H9 (cell line): ENCODE measurements around the gene CD86. TPM values are rescaled to one million over a fixed set of nuclear protein-coding genes. Genes with fewer than 3 reads are reported as not detected.

Experiments used
- DNase-seq: peaks from one replicate; pipeline ENCODE4 v3.0.0-alpha.2; 2017
- H2AFZ ChIP-seq: one replicate; pipeline ENCODE4 v1.6.1; 2013; ENCODE audit warnings: mild to moderate bottlenecking, low read length, control low read depth, moderate library complexity
- H2AK5ac ChIP-seq: 2 replicates; pipeline ENCODE4 v1.6.1; 2013; ENCODE audit warnings: low read length, control low read depth, mixed read lengths; ENCODE audit not compliant: insufficient read length
- H2BK120ac ChIP-seq: one replicate; pipeline ENCODE4 v1.6.1; 2013; ENCODE audit warnings: low read depth, mild to moderate bottlenecking, low read length, control low read depth, inconsistent platforms; ENCODE audit not compliant: poor library complexity, severe bottlenecking
- H2BK12ac ChIP-seq: 2 replicates; pipeline ENCODE4 v1.6.1; 2013; ENCODE audit warnings: low read length, control low read depth, mixed read lengths, low read depth; ENCODE audit not compliant: insufficient read length
- H2BK15ac ChIP-seq: 2 replicates; pipeline ENCODE4 v1.6.1; 2013; ENCODE audit warnings: low read depth, low read length, control low read depth
- H2BK20ac ChIP-seq: one replicate; pipeline ENCODE4 v1.6.1; 2013; ENCODE audit warnings: low read depth, mild to moderate bottlenecking, low read length, control low read depth, inconsistent platforms; ENCODE audit not compliant: poor library complexity, severe bottlenecking
- H2BK5ac ChIP-seq: 2 replicates; pipeline ENCODE4 v1.6.1; 2013; ENCODE audit warnings: low read length, control low read depth, mixed read lengths; ENCODE audit not compliant: insufficient read length
- H3K14ac ChIP-seq: 2 replicates; pipeline ENCODE4 v1.6.1; 2013; ENCODE audit warnings: low read length, control low read depth; ENCODE audit not compliant: insufficient read depth
- H3K18ac ChIP-seq: 2 replicates; pipeline ENCODE4 v1.6.1; 2013; ENCODE audit warnings: low read depth, mild to moderate bottlenecking, mixed read lengths, low read length, control low read depth; ENCODE audit not compliant: insufficient read length
- H3K23ac ChIP-seq: 2 replicates; pipeline ENCODE4 v1.6.1; 2013; ENCODE audit warnings: low read length, control low read depth, mixed read lengths, low read depth; ENCODE audit not compliant: insufficient read length
- H3K23me2 ChIP-seq: 2 replicates; pipeline ENCODE4 v1.6.1; 2013; ENCODE audit warnings: low read depth, mild to moderate bottlenecking, mixed read lengths, low read length, control low read depth; ENCODE audit not compliant: insufficient read length, poor library complexity, severe bottlenecking
- H3K27ac ChIP-seq: 2 replicates; pipeline ENCODE4 v1.5.1; 2013; ENCODE audit warnings: low read length, control low read depth, mixed read lengths, low read depth; ENCODE audit not compliant: insufficient read length
- H3K27me3 ChIP-seq: 2 replicates; pipeline ENCODE4 v1.6.1; 2013; ENCODE audit warnings: low read length, control low read depth, inconsistent platforms; ENCODE audit not compliant: insufficient read depth
- H3K4ac ChIP-seq: 2 replicates; pipeline ENCODE4 v1.6.1; 2013; ENCODE audit warnings: low read depth, mild to moderate bottlenecking, control low read depth, inconsistent platforms, low read length, moderate library complexity
- H3K4me1 ChIP-seq: 2 replicates; pipeline ENCODE4 v1.6.1; 2013; ENCODE audit warnings: low read length, control low read depth, inconsistent platforms; ENCODE audit not compliant: insufficient read depth
- H3K4me2 ChIP-seq: 2 replicates; pipeline ENCODE4 v1.6.1; 2013; ENCODE audit warnings: low read length, control low read depth, mixed read lengths; ENCODE audit not compliant: insufficient read length, insufficient read depth
- H3K56ac ChIP-seq: 2 replicates; pipeline ENCODE4 v1.6.1; 2013; ENCODE audit warnings: low read depth, mild to moderate bottlenecking, mixed read lengths, low read length, control low read depth; ENCODE audit not compliant: insufficient read length
- H3K79me1 ChIP-seq: 2 replicates; pipeline ENCODE4 v1.6.1; 2013; ENCODE audit warnings: low read depth, mild to moderate bottlenecking, moderate library complexity, low read length, control low read depth, inconsistent platforms; ENCODE audit not compliant: insufficient read depth, poor library complexity, severe bottlenecking
- H3K79me2 ChIP-seq: 2 replicates; pipeline ENCODE4 v1.6.1; 2013; ENCODE audit warnings: low read length, control low read depth, inconsistent platforms; ENCODE audit not compliant: insufficient read depth
- H3K9ac ChIP-seq: 2 replicates; pipeline ENCODE4 v1.6.1; 2013; ENCODE audit warnings: low read length, control low read depth, mixed read lengths; ENCODE audit not compliant: insufficient read length; ENCODE audit errors: extremely low read depth
- H3K9me3 ChIP-seq: one replicate; pipeline ENCODE4 v1.6.1; 2013; ENCODE audit warnings: low read depth, low read length, inconsistent platforms; ENCODE audit not compliant: control insufficient read depth
- H3T11ph ChIP-seq: one replicate; pipeline ENCODE4 v1.6.1; 2013; ENCODE audit warnings: mild to moderate bottlenecking, low read length, control low read depth, inconsistent platforms
- H4K20me1 ChIP-seq: one replicate; pipeline ENCODE4 v1.6.1; 2013; ENCODE audit not compliant: control insufficient read depth, insufficient read length, insufficient read depth
- H4K5ac ChIP-seq: 2 replicates; pipeline ENCODE4 v1.6.1; 2013; ENCODE audit warnings: low read depth, mild to moderate bottlenecking, mixed read lengths, low read length, control low read depth; ENCODE audit not compliant: insufficient read length
- H4K8ac ChIP-seq: replicated peaks from 2 replicates; pipeline ENCODE4 v1.6.1; 2013; ENCODE audit warnings: low read length, control low read depth, mixed read lengths, low read depth; ENCODE audit not compliant: insufficient read length
- H4K91ac ChIP-seq: 2 replicates; pipeline ENCODE4 v1.6.1; 2013; ENCODE audit warnings: low read depth, mild to moderate bottlenecking, moderate library complexity, mixed read lengths, low read length, control low read depth; ENCODE audit not compliant: insufficient read length
- H3K27ac Mint-ChIP-seq, 3 experiments: 2 replicates in 2 of 3; 3 replicates in 1 of 3; pipeline ENCODE4 v1.8.0; 2020 to 2021; ENCODE audit warnings: mixed read lengths in 3 of 3, mild to moderate bottlenecking in 1 of 3, moderate library complexity in 1 of 3
- H3K27me3 Mint-ChIP-seq: 2 replicates; pipeline ENCODE4 v1.8.0; 2021; ENCODE audit warnings: low read depth, mild to moderate bottlenecking, moderate library complexity, mixed read lengths
- H3K36me3 Mint-ChIP-seq, 3 experiments: 2 replicates in 2 of 3; 3 replicates in 1 of 3; pipeline ENCODE4 v1.8.0; 2020 to 2021; ENCODE audit warnings: low read depth in 3 of 3, mixed read lengths in 3 of 3; ENCODE audit not compliant: insufficient read depth in 1 of 3
- H3K4me1 Mint-ChIP-seq, 2 experiments: 2 replicates each; pipeline ENCODE4 v1.8.0; 2020; ENCODE audit warnings: mixed read lengths in 2 of 2
- H3K4me3 Mint-ChIP-seq, 2 experiments: 2 replicates in 1 of 2; 3 replicates in 1 of 2; pipeline ENCODE4 v1.8.0; 2020 to 2021; ENCODE audit warnings: mild to moderate bottlenecking in 2 of 2, mixed read lengths in 2 of 2, moderate library complexity in 1 of 2
- H3K9me3 Mint-ChIP-seq, 2 experiments: 2 replicates in 1 of 2; 3 replicates in 1 of 2; pipeline ENCODE4 v1.8.0; 2020; ENCODE audit warnings: mild to moderate bottlenecking in 2 of 2, mixed read lengths in 2 of 2, moderate library complexity in 1 of 2
- WGBS: extraction: QIAGEN DNeasy Blood & Tissue Kit; methylation state at CpG from one replicate; pipeline ENCODE4 v1.1.7; 2013; ENCODE audit warnings: missing lambda C conversion rate, low lambda C conversion rate, mixed read lengths; ENCODE audit not compliant: insufficient read length; ENCODE audit errors: extremely low coverage; 5-methylcytosine and 5-hydroxymethylcytosine counted together
- total RNA-seq: library from RNA; stranded (reverse); gene quantifications from 2 replicates; pipeline ENCODE4 v1.2.1, GENCODE V29; 2021
- TF ChIP-seq, protein P1 (sequence below): fragments of 200-600 bp; sonication (generic); conservative IDR thresholded peaks from 3 replicates; pipeline ENCODE4 v1.8.0; 2021; ENCODE audit warnings: antibody characterized with exemption, mild to moderate bottlenecking

Gene CD86
- total RNA-seq, 1 experiment from 2014 or later: not detected

DNA sequence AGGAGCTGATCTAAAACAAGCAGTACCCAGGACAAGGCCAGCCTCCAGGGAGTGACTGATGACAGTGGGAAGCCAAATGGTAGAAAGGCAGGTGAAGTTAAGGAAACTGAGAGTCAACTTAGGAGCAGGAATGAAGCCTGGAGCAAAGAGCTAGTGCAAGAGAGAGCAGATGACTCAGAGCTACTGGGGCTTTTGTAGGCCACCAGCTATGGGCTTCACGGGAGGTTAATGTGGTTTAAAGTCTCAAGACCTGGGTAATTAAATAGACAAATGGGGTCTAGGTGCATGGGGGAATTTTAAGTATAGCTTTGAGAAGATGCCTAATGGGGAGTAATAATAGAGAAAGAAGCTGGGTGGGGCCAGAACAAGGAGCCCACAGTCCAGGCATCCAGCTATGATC lies 3.1 kb downstream of the CD86 start:
- no peaks in the 10 kb centered on the region for H4K20me1 ChIP-seq
- Mint-ChIP-seq H3K9me3 (no peaks in the 10 kb centered on the region), H3K27me3 (peaks cover 5% of the 10 kb centered on the region; the same call in 1 of the 2 replicates), H3K27ac (no peak overlapping the region), H3K36me3 (no peaks in the 10 kb centered on the region), H3K4me1 (peaks cover 12% of the 10 kb centered on the region in 2 experiments), H3K4me3 (no peak overlapping the region)
- no peaks in the 10 kb centered on the region for H3K27me3 ChIP-seq
- no peaks in the 10 kb centered on the region; the same call in 1 of the 2 replicates for H3K4me1 ChIP-seq
- no peak overlapping the region for H2AK5ac ChIP-seq
- H3K23me2 ChIP-seq: no peaks in the 10 kb centered on the region
- no peak overlapping the region for H3K9ac ChIP-seq
- H3K4me2 ChIP-seq: no peak overlapping the region
- TF ChIP-seq, protein P1, sequence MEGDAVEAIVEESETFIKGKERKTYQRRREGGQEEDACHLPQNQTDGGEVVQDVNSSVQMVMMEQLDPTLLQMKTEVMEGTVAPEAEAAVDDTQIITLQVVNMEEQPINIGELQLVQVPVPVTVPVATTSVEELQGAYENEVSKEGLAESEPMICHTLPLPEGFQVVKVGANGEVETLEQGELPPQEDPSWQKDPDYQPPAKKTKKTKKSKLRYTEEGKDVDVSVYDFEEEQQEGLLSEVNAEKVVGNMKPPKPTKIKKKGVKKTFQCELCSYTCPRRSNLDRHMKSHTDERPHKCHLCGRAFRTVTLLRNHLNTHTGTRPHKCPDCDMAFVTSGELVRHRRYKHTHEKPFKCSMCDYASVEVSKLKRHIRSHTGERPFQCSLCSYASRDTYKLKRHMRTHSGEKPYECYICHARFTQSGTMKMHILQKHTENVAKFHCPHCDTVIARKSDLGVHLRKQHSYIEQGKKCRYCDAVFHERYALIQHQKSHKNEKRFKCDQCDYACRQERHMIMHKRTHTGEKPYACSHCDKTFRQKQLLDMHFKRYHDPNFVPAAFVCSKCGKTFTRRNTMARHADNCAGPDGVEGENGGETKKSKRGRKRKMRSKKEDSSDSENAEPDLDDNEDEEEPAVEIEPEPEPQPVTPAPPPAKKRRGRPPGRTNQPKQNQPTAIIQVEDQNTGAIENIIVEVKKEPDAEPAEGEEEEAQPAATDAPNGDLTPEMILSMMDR: no peak
- H3K79me1 ChIP-seq: no peaks in the 10 kb centered on the region
- H4K8ac ChIP-seq: no peak overlapping the region
- H2BK120ac ChIP-seq: no peak overlapping the region
- no peak overlapping the region for H2BK5ac ChIP-seq
- no peak overlapping the region for H3T11ph ChIP-seq
- H4K5ac ChIP-seq: no peak overlapping the region
- WGBS: no CpG with 5 or more reads among the region's 1 CpG
- no peak overlapping the region for H4K91ac ChIP-seq
- no peak for DNase-seq
- no peak overlapping the region for H3K56ac ChIP-seq
- no peaks in the 10 kb centered on the region for H3K79me2 ChIP-seq
- no peaks in the 10 kb centered on the region for H3K9me3 ChIP-seq
- no peak overlapping the region for H3K27ac ChIP-seq
- no peak overlapping the region for H3K18ac ChIP-seq
- H2BK12ac ChIP-seq: no peak overlapping the region
- H3K4ac ChIP-seq: no peak overlapping the region
- no peak overlapping the region for H2AFZ ChIP-seq
- H3K14ac ChIP-seq: no peak overlapping the region
- no peak overlapping the region for H3K23ac ChIP-seq
- no peak overlapping the region for H2BK20ac ChIP-seq
- H2BK15ac ChIP-seq: no peak overlapping the region
